ENCODE data around the gene ZNF32.

The ZNF32 gene

DNA sequence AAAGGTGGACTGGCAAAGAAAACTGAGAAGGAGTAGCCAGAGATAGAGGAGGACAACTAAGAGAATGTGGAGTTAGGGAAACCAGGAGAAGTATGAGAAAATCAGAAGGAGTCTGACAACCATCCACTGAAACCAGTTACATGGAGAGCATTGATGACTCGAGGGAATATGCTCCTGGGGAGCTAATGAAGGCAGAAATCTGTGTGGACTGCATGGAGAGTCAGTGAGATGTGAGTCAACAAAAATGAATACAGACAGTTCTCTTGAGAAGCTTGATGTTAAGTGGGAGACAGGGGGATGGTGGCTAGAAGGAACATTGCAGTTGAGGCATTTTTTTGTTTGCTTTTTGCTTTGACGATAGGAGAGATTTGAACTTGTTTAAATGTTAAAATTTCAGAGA, 34.3 kb upstream of the ZNF32 start:
- TF ChIP-seq, protein P1, sequence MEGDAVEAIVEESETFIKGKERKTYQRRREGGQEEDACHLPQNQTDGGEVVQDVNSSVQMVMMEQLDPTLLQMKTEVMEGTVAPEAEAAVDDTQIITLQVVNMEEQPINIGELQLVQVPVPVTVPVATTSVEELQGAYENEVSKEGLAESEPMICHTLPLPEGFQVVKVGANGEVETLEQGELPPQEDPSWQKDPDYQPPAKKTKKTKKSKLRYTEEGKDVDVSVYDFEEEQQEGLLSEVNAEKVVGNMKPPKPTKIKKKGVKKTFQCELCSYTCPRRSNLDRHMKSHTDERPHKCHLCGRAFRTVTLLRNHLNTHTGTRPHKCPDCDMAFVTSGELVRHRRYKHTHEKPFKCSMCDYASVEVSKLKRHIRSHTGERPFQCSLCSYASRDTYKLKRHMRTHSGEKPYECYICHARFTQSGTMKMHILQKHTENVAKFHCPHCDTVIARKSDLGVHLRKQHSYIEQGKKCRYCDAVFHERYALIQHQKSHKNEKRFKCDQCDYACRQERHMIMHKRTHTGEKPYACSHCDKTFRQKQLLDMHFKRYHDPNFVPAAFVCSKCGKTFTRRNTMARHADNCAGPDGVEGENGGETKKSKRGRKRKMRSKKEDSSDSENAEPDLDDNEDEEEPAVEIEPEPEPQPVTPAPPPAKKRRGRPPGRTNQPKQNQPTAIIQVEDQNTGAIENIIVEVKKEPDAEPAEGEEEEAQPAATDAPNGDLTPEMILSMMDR (IDR thresholded peaks at IDR 0.05; ENCODE audit: insufficient read depth, low read length, poor library complexity, severe bottlenecking): no peak
- no peak for TF ChIP-seq EZH2phosphoT487 (conservative IDR thresholded peaks at IDR 0.05; ENCODE audit: low read length)
- Histone ChIP-seq H4K20me1 (ENCODE audit: low read depth, low read length) (no peaks in the 10 kb centered on the region), H3K9ac (ENCODE audit: low read length) (no peak overlapping the region), H3K36me3 (ENCODE audit: low read length) (no peaks in the 10 kb centered on the region), H2AFZ (ENCODE audit: low read depth, low read length, severe bottlenecking) (no peak overlapping the region), H3K4me2 (ENCODE audit: low read depth, low read length, poor library complexity, severe bottlenecking) (no peak overlapping the region), H3F3A (ENCODE audit: insufficient read depth) (no peaks in the 10 kb centered on the region), H3K9me3 (ENCODE audit: insufficient read depth, low read length) (no peaks in the 10 kb centered on the region), H3K4me3 (ENCODE audit: insufficient read depth, low read length, poor library complexity, severe bottlenecking) (no peak overlapping the region), H3K79me2 (ENCODE audit: insufficient read depth, low read length) (no peaks in the 10 kb centered on the region), H3K27ac (ENCODE audit: low read depth, low read length) (no peak overlapping the region), H3K9me2 (replicated peaks; ENCODE audit: insufficient read depth, low read length) (no peaks in the 10 kb centered on the region), H3K27me3 (ENCODE audit: low read length) (0 out of 2 replicates have a peak, but pooled peaks cover 2% of the 10 kb centered on the region)

DNA sequence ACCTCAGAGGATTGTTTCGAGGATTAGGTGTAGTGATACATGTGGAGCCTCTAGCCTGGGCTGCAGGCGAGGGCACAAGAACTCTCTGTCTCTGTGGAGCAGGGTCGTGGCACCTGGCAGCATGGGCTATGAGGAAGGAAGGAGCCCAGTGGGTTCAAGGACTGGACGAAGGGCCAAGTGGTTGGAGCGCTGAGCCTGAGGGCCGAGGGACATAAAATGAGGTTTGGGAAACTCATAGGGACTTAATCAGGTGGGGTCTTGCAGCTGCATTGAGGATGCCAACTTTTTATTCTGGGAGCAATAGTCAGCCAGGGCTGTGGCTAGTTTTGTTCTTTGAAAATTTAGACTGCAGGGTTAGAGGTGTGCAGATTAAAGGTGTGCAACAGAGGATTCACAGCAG, 33.0 kb upstream of the ZNF32 start:
- H3F3A ChIP-seq (ENCODE audit: insufficient read depth): no peaks in the 10 kb centered on the region
- H3K79me2 ChIP-seq (ENCODE audit: insufficient read depth, low read length): no peaks in the 10 kb centered on the region
- TF ChIP-seq EZH2phosphoT487 (conservative IDR thresholded peaks at IDR 0.05; ENCODE audit: low read length): no peak
- no peaks in the 10 kb centered on the region for H3K36me3 ChIP-seq (ENCODE audit: low read length)
- no peak overlapping the region for H3K4me3 ChIP-seq (ENCODE audit: insufficient read depth, low read length, poor library complexity, severe bottlenecking)
- 0 out of 2 replicates have a peak, but pooled peaks cover under 1% of the 10 kb centered on the region for H3K27me3 ChIP-seq (ENCODE audit: low read length)
- H4K20me1 ChIP-seq (ENCODE audit: low read depth, low read length): no peaks in the 10 kb centered on the region
- no peaks in the 10 kb centered on the region for H3K9me2 ChIP-seq (replicated peaks; ENCODE audit: insufficient read depth, low read length)
- H2AFZ ChIP-seq (ENCODE audit: low read depth, low read length, severe bottlenecking): no peak overlapping the region
- no peak overlapping the region for H3K9ac ChIP-seq (ENCODE audit: low read length)
- no peak overlapping the region for H3K4me2 ChIP-seq (ENCODE audit: low read depth, low read length, poor library complexity, severe bottlenecking)
- H3K27ac ChIP-seq (ENCODE audit: low read depth, low read length): no peak overlapping the region
- no peaks in the 10 kb centered on the region for H3K9me3 ChIP-seq (ENCODE audit: insufficient read depth, low read length)

DNA sequence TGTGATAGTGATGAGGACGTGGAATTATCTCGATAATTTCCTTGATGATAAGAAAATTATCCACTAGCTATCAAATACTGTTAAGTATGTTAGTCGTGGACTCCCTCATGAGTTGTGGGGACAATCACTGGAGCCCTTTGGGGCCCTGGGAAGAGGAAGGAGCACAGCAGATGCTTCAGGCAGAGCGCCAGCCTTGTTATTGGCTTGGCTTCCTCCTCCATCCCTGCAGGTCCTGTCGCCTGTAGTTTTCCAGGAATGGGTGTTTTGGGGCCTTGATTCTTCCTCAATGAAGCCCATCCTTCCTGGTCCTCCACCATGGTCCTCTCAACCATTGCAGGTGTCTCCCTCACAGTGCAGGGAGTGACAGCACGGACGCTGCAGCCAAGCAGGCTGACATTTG, 32.5 kb upstream of the ZNF32 start:
- no peaks in the 10 kb centered on the region for H3K79me2 ChIP-seq (ENCODE audit: insufficient read depth, low read length)
- no peaks in the 10 kb centered on the region for H3K9me2 ChIP-seq (replicated peaks; ENCODE audit: insufficient read depth, low read length)
- no peaks in the 10 kb centered on the region for H3K9me3 ChIP-seq (ENCODE audit: insufficient read depth, low read length)
- H3K9ac ChIP-seq (ENCODE audit: low read length): no peak overlapping the region
- H3K27ac ChIP-seq (ENCODE audit: low read depth, low read length): no peak overlapping the region
- no peak overlapping the region for H2AFZ ChIP-seq (ENCODE audit: low read depth, low read length, severe bottlenecking)
- no peaks in the 10 kb centered on the region for H3K27me3 ChIP-seq (ENCODE audit: low read length)
- H4K20me1 ChIP-seq (ENCODE audit: low read depth, low read length): no peaks in the 10 kb centered on the region
- H3K4me3 ChIP-seq (ENCODE audit: insufficient read depth, low read length, poor library complexity, severe bottlenecking): no peak overlapping the region
- TF ChIP-seq EZH2phosphoT487 (conservative IDR thresholded peaks at IDR 0.05; ENCODE audit: low read length): no peak
- TF ChIP-seq, protein P1 (IDR thresholded peaks at IDR 0.05; ENCODE audit: insufficient read depth, low read length, poor library complexity, severe bottlenecking): no peak
- H3K36me3 ChIP-seq (ENCODE audit: low read length): no peaks in the 10 kb centered on the region
- H3F3A ChIP-seq (ENCODE audit: insufficient read depth): no peaks in the 10 kb centered on the region
- H3K4me2 ChIP-seq (ENCODE audit: low read depth, low read length, poor library complexity, severe bottlenecking): no peak overlapping the region

DNA sequence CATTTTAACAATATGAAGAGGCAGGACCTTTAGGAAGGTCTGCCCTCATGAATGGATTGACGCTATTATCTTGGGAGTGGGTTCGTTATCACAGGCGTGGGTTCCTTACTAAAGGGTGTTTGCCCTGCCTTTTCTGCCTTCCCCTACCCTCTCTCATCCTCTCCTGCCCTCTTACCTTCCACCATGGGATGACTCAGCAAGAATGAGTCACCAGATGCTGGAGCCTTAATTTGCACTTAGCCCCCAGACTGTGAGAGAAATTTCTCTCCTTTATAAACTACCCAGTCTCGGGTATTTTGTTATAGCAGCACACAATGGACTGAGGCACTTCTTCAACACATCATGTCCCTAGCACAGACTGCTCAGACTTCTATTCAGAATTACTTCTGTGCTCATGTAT, 31.4 kb upstream of the ZNF32 start:
- no peaks in the 10 kb centered on the region for H3F3A ChIP-seq (ENCODE audit: insufficient read depth)
- no peaks in the 10 kb centered on the region for H3K9me2 ChIP-seq (replicated peaks; ENCODE audit: insufficient read depth, low read length)
- H3K27me3 ChIP-seq (ENCODE audit: low read length): no peaks in the 10 kb centered on the region
- no peak overlapping the region for H3K27ac ChIP-seq (ENCODE audit: low read depth, low read length)
- TF ChIP-seq, protein P1 (IDR thresholded peaks at IDR 0.05; ENCODE audit: insufficient read depth, low read length, poor library complexity, severe bottlenecking): no peak
- TF ChIP-seq EZH2phosphoT487 (conservative IDR thresholded peaks at IDR 0.05; ENCODE audit: low read length): no peak
- H3K79me2 ChIP-seq (ENCODE audit: insufficient read depth, low read length): no peaks in the 10 kb centered on the region
- no peaks in the 10 kb centered on the region for H3K9me3 ChIP-seq (ENCODE audit: insufficient read depth, low read length)
- no peaks in the 10 kb centered on the region for H3K36me3 ChIP-seq (ENCODE audit: low read length)
- H4K20me1 ChIP-seq (ENCODE audit: low read depth, low read length): no peaks in the 10 kb centered on the region
- H2AFZ ChIP-seq (ENCODE audit: low read depth, low read length, severe bottlenecking): no peak overlapping the region
- no peak overlapping the region for H3K4me2 ChIP-seq (ENCODE audit: low read depth, low read length, poor library complexity, severe bottlenecking)
- no peak overlapping the region for H3K9ac ChIP-seq (ENCODE audit: low read length)
- no peak overlapping the region for H3K4me3 ChIP-seq (ENCODE audit: insufficient read depth, low read length, poor library complexity, severe bottlenecking)
